Measurements from ENCODE around the gene IQCK.

DNA sequence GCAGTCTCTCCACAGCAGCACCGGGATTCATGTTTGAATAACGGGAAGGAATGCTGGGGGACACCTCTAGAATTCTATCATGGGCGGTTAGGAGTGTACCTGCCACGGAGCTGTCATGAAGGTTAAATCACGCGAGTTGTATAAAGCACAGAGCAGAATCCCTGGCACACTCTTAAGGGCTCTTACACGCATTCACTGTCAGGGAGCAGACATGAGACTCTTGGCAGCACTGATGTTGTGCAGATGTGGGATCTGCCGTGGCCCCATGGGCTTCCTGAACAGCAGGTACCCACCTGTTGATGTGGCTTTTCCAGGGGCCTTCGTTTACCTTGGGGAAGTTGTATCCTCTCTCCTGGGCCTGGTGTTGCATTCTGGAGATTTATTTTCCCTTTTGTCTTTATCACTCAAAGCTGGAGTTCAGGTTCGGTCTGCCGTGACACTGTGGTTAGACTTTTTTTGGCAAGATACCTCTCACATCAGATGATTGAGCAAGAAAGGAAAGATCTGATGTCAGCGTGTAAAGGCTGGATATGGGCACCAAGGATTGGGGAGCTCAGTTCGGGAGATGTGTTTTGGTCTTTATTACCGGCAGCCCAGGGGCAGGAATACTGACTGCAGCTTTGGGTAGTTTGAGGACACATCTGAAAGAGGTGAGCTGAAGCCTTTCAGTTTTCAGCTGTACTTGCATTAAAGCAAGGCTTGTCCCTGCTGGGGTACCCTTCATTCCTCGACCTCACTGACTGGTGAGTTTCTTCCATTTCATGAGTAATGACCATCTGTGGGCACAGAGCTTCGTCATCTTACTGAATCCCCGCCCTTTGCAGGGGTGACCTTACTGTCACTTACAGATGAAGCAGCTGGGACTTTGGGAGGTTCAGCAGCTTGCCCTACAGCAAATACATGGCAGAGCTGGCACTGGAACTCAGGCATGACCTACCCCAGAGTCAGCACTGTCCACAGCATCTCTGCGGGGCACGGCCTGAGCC, 19.3 kb upstream of the IQCK start:
- no peak for TF ChIP-seq POLR2AphosphoS5 (IDR thresholded peaks at IDR 0.05; ENCODE audit: borderline replicate concordance, low read depth, low read length)
- no peak for TF ChIP-seq EZH2 (IDR thresholded peaks at IDR 0.05)

All from SK-N-MC (cell line).